HG03469 (cell line): ENCODE results near the gene LRP11.
"Not testable (repeated sequence)": the region's sequence is repeated elsewhere in the genome, so short reads cannot be mapped to it uniquely, and the experiment has no call there.

ENCODE experiments used
- ATAC-seq: cut with Tn5 transposase; IDR thresholded peaks from one replicate; pipeline ENCODE4 v1.9.1; 2021; ENCODE audit warnings: mild to moderate bottlenecking, moderate library complexity, moderate number of reproducible peaks; ENCODE audit not compliant: unreplicated experiment

The LRP11 gene

GRCh38 chr6:149871182-149871581 is 7.0 kb upstream of the LRP11 start:
- ATAC-seq: no peak

- ATAC-seq: no peak
Measured at GRCh38 chr6:149869275-149869892, 5.2 kb upstream of the LRP11 start.

GRCh38 chr6:149867876-149868640 is 3.9 kb upstream of the LRP11 start:
- ATAC-seq: no peak

DNA sequence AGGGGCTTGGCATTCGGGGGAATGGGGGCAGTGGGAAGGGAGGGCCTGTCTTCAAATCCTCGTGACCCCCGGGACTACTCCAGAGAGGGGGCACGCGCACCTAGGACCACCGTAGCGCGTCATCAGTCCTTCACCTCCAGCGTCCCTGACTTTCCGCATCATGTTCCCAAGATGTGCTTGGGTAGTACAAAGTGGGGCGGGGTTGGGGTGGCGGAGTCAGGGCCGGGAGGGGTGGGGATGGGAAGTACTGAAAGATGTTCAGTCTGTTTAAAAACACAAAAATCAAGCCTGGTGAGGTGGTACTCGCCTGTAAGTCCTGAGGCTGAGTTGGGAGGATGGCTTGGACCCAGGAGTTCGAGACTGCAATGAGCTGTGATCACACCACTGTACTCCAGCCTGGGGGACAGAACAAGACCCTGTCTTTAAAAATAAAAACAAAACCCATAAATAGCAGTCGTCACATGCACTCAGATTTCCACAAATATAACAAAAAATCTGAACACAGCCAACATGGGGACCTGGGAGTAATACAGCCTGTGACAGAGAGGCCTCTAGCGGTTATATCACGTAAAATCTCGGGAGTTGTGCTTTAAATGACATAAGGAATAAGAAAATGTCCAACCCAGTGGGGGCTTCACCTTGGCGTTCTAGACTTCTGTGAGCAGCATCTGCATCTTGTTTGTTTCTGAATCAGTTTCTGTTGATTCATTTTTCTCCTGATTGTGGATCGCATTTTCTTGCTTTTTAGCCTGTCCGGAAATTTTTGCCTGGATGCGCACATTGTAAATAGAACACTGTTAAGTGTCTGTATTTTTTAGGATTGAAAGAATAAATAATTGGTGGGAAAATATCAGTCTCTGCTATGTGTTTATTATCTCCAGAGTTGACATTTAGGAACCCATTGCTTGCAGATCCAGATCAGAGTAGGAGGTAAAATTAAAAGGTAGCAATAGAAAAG is 698 bp upstream of the LRP11 start:
- no peak for ATAC-seq

GRCh38 chr6:149862922-149863697 is 1.0 kb downstream of the LRP11 start:
- ATAC-seq: peak; percentile 13

DNA sequence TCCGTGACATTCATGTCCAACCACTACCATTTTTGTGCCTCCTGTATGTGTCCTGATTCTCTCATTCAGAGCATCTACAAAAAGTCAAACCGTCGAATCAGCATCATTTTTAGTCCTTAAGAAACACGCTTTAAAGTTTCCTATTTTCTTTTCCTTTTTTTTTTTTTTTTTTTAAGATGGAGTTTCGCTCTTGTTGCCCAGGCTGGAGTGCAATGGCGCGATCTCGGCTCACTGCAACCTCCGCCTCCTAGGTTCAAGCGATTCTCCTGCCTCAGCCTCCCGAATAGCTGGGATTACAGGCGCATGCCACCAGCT is 1.8 kb downstream of the LRP11 start:
- not testable (repeated sequence) for ATAC-seq

DNA sequence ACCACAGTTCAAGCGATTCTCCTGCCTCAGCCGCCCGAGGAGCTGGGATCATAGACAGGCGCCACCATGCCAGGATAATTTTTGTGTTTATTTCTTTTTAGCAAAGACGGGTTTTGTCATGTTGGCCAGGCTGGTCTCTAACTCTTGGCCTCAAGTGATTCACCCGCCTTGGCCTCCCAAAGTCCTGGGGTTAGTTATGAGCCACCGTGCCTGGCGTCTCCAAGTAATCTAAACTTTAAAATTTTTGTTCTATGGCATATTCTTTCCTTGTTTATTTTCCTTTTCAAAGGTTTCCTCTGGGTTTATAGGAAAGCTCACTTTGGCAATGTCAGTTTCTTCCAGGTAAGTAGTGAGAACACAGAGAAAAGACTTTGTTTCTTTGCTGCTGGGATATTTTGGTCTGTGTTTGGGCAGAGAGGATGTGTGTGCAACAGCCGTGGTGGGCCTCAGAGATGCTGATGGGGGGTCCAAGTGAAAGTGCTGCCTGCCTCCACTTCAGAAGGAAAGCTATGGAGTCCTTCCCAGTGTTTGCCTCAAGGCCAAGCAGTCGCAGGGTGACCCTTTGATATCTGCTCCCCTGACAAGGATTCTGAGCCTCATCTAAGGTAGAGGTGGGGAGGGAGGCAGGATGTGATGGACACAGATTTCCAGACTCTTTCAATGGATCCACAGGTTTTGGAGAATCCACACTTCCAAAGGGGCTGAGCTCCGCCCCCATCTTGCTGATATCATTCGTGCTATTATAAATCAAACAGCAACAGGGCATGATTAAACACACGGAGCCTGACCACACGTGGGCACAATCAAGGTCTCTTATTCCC is 2.3 kb downstream of the LRP11 start:
- ATAC-seq: no peak

DNA sequence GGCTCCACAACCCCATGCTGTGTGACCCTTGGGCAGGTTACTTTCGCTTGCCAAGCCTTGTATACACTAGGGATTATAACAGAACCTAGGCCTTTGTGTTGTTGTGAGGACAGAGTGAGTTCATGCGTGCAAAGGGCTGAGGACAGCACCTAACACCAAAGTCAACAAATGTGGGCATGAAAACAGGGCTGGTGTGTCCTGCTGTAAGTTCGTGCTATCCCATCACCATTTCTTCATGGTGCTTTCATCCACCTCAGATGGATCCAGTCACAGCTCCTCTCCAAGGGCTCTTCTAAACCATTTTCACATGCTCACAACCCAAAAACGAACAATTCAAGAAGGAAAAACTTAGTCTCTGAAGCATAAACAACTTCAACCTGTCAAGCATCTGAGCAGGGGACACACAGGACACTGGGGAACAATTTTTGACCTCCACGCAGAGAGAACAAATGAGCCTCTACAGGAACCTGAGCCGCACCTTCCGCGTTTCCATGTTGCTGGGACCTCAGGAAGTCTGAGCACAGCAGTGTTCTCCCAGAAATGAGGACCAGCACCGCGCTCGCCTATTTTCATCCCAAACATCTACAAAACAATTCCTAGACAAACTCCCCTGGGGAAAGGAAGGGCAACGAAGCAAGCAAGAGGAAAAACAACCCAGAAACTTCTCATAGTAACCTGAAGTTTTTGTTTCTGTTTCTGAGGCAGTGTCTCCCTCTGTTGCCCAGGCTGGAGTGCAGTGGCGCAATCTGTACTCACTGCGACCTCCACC is 3.1 kb downstream of the LRP11 start:
- no peak for ATAC-seq

- no peak for ATAC-seq
Measured at GRCh38 chr6:149860513-149860833, 3.7 kb downstream of the LRP11 start.

- no peak for ATAC-seq
Measured at GRCh38 chr6:149859938-149860337, 4.2 kb downstream of the LRP11 start.

GRCh38 chr6:149859368-149859767 is 4.8 kb downstream of the LRP11 start:
- ATAC-seq: no peak

DNA sequence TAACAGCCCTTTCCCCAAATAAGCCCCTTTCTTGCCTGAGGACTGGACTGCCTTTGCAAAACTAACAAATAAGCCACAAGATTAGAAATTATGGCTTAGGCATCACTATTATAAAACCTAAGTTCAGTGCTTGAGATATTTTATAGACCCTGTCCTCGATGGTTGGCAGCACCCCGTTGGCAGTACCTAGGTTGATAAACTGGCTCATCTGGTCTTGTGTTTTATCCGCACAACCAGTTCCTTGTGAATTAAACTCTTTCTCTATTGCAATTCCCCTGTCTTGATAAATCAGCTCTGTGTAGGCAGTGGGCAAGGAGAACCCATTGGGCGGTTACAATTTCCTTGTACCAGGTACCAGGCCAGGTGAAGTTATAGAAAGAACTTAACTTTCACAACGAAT is 6.6 kb downstream of the LRP11 start:
- ATAC-seq: no peak

DNA sequence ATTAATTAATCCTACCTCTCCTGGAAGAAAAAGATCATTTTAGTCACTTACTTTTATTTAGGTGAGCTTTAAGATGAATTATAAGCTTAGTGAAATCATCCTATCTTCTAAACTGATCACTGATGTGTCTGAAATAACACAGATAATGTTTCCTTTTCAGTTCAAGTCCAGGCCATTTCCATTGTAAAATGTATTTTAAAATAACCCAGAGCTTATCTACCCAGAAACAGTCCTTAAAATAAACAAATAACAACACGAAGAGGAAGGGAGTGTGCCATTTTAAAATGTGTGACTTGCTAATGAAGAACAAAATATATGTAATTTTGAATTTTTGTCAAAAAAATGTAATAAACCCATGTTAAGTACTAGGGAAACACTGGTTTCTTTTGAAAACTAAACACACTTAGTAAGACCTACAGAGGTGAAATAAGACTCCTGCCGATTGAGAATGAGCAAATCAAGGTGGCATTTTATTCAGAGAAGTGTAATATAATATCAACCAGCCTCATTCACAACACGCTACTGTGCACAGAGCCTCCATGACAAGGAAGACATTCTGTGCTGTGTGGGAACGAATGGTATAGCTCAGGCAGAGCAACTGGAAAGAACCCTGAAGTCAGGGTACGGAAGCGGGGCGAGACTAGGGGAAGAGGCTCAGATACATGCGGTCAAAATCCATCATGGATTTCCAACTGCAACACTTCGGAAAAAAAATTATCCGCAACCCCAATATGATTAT is 7.7 kb downstream of the LRP11 start:
- ATAC-seq: no peak

DNA sequence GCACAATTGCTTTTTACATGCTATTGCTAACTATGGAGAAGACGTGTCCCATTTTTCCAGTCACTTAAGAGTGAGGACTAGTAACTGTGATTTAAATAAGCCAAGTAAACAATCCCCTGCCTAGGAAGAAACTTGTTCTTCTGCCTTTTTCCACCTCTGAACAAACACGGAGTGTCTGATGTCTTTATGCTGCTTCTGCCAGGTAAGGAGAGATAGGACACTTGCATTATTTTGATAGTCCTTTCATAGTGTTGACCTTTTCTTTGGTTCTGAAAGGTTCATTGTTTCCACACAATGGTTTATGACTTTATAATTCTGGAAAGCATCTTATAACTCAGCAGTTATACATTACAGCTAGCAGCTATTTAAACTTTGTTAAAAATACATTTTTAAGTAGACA is 8.4 kb downstream of the LRP11 start:
- no peak for ATAC-seq

DNA sequence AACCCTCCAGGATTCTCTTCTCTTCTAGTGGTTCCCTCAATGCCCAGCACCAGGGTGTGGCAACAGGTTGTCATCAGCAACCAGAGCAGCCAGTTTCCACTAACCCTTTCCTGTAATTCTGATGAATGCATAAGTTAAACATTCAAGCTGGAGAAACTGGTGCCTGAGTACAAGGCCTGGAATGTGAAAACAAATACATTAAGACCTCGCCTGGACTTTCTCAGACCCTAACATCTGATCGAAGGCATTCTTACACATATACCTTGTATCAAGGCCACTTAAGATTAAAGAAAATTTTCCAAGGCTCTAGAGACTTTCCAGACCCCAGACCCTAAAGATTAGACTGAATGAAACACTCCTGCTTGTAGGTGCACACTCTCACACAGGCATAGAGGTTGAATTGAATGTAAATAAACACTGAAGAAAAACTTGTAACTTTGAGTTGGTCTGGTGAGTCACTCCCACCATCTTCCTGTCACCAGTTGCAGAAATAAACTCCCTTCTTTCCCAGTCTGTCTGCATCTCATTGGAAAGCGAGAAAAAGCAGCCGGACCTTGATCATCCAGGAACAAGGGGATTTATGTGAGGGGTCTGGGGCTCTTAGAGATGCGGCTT is 9.0 kb downstream of the LRP11 start:
- ATAC-seq: no peak

DNA sequence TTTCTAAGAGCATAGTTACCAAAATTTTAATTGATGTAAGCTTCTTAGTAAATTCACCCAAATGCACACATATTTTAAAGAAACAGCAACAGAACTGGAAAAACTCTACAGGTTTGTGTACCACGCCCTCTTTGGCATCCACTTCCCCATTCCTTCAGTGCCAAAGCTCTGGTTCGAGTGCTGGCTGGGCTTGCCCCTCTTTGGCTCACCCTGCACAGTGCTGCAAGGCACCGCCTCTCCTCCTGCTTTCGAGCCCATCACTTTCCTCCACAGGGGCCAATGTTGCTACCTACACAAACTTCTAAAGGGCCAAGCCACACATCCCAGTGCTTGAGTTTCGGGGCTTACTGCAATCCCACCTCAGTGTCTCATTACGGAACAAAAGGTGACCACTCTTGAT is 9.6 kb downstream of the LRP11 start:
- ATAC-seq: no peak

DNA sequence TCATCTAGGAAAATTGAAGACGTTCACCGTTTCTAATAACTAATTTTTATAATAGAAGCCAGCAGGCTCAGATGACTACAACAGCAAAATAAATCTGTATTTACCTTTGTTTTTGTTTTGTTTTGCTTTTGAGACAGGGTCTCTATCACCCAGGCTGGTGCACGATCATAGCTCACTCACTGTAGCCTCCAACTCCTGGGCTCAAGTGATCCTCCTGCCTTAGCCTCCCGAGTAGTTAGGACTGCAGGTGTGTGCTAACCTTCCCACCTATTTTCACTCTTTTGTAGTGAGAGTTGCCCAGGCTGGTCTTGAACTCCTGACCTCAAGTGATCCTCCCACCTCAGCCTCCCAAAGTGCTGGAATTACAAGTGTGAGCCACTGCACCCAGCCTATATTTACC is 10.1 kb downstream of the LRP11 start:
- not testable (repeated sequence) for ATAC-seq

- no peak for ATAC-seq
Measured at GRCh38 chr6:149852881-149853280, 11.3 kb downstream of the LRP11 start.
